Suprapubic skin (tissue), 3 donors: ENCODE results near the gene ITGA6.

Experiments used
- POLR2A ChIP-seq, 2 donors: fragments of 450-650 bp; IDR thresholded peaks; one replicate each; pipeline ENCODE4 v1.6.1; 2017; ENCODE audit warnings: antibody characterized with exemption in 2 of 2, mild to moderate bottlenecking in 2 of 2, moderate library complexity in 2 of 2
- TF ChIP-seq, protein P1 (sequence below), 2 donors: fragments of 200-600 bp in 1 of 2; fragments of 450-650 bp in 1 of 2; sonication (generic) in 1 of 2; IDR thresholded peaks; one replicate each; pipeline ENCODE4 v1.5.1; 2016 to 2019; ENCODE audit warnings: antibody characterized with exemption in 2 of 2, mild to moderate bottlenecking in 1 of 2, moderate library complexity in 1 of 2

GRCh38 chr2:172436889-172437288 lies 9.5 kb downstream of the ITGA6 start:
- TF ChIP-seq, protein P1, sequence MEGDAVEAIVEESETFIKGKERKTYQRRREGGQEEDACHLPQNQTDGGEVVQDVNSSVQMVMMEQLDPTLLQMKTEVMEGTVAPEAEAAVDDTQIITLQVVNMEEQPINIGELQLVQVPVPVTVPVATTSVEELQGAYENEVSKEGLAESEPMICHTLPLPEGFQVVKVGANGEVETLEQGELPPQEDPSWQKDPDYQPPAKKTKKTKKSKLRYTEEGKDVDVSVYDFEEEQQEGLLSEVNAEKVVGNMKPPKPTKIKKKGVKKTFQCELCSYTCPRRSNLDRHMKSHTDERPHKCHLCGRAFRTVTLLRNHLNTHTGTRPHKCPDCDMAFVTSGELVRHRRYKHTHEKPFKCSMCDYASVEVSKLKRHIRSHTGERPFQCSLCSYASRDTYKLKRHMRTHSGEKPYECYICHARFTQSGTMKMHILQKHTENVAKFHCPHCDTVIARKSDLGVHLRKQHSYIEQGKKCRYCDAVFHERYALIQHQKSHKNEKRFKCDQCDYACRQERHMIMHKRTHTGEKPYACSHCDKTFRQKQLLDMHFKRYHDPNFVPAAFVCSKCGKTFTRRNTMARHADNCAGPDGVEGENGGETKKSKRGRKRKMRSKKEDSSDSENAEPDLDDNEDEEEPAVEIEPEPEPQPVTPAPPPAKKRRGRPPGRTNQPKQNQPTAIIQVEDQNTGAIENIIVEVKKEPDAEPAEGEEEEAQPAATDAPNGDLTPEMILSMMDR (IDR thresholded peaks at IDR 0.05), result no peak
- TF ChIP-seq POLR2A (IDR thresholded peaks at IDR 0.05), result no peak
